Measurements from ENCODE around the gene PPM1A. TPM values are rescaled to one million over a fixed set of nuclear protein-coding genes. Genes with fewer than 3 reads are reported as not detected.

The PPM1A gene
- 10 to 100 TPM; 40.5 to 47.2 TPM for total RNA-seq

DNA sequence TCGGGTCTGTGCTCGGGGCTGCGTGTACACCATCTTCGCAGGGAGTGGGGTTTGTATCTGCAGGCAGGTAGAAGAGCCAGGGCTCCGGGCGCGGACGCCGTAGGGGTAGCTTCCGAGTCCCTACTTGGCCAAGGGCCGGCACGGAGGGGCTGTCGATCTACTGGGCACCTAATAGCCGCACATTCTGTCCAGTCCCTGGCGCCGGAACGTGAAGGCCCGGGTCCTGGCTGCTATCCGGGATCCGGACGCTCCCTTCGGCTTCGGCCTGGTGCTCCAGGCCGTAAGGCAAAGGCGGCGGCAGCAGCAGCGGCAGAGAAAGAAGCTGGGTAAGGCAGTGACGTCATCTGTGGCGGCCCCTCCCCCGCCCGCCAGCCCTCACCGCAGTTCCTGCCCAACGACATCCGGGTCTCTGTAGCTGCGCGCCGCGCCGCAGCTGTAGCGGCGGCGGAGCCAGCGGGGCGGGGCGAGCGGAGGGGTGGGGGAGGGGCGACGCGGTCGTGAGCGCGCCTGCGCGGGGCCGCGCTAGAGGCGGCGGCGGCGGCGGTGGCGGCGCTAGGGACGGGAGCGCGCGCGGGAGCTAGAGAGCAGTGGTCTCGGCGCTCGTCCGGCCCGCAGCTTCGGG is at the start of gene PPM1A:
PPM1A (plus strand) TSS at position 525 of the 622 bp plus-strand sequence. CDS start 33,483 bp downstream, outside the sequence.
- H3K36me3 Mint-ChIP-seq = peaks cover 10% of the 10 kb centered on the region
- peak within 1 kb of the TSS; percentile 99 for H3K4me3 Mint-ChIP-seq
- H3K27ac Mint-ChIP-seq = peak within 1 kb of the TSS; percentile 100
- H3K9me3 Mint-ChIP-seq = peaks cover 1% of the 10 kb centered on the region
- H3K4me1 Mint-ChIP-seq = peaks cover 52% of the 10 kb centered on the region
- DNase-seq = peak; percentile 93
- no peaks in the 10 kb centered on the region for H3K27me3 Mint-ChIP-seq

DNA sequence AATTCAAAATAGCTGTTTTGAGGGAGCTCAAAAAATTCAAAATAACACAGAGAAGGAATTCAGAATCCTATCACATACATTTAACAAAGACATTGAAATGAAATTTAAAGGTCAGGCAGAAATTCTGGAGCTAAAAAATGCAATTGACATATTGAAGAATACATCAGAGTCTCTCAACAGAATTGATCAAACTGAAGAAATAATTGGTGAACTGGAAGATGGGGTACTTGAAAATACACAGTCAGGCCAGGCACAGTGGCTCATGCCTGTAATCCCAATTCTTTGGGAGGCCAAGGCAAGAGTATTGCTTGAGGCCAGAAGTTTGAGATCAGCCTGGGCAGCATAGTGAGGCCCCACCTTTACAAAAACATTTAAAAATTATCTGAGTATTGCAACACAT is 49.7 kb upstream of the PPM1A start:
- Mint-ChIP-seq H3K27me3 (peaks cover 5% of the 10 kb centered on the region), H3K27ac (no peak overlapping the region), H3K36me3 (peaks cover 5% of the 10 kb centered on the region), H3K9me3 (peaks cover 16% of the 10 kb centered on the region), H3K4me3 (no peak overlapping the region), H3K4me1 (peaks cover 12% of the 10 kb centered on the region)
- no peak for DNase-seq

DNA sequence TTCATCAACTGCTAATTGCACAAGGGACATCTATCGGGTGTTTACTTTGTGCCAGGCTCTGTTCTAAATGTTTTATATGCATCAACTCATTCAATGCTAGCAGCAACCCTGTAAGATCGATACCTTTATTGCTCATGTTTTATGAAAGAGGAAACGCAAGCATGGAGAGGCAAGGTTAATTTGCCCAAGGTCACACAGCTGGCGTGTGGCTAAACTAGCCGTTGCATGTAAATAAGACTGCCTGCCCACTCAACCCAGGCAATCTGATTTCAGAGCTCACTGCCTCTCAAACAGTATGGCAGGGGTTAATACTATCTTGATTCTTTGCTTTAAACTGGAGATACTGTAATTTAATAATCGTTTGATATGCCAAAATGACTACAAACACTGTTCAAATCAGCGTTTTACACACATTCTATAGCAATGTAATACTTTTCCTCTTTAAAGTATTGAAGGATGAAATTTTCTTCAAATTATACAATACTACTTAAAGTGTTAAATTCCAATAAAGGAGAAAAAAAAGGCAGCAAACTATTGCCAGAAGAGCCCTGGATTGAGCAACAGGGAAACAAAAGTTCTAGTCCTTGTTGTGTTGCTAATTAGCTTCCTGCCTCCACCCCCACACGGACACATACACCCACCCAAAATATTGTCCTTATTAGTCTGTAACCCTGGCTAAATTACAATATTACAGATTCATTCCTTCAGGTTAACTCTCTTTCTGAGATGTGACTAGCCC is 44.7 kb upstream of the PPM1A start:
- H3K27me3 Mint-ChIP-seq = peaks cover 14% of the 10 kb centered on the region
- H3K4me1 Mint-ChIP-seq = peaks cover 19% of the 10 kb centered on the region
- no peak for DNase-seq
- no peak overlapping the region for H3K27ac Mint-ChIP-seq
- peaks cover 3% of the 10 kb centered on the region for H3K36me3 Mint-ChIP-seq
- H3K9me3 Mint-ChIP-seq = peaks cover 11% of the 10 kb centered on the region
- no peak overlapping the region for H3K4me3 Mint-ChIP-seq

DNA sequence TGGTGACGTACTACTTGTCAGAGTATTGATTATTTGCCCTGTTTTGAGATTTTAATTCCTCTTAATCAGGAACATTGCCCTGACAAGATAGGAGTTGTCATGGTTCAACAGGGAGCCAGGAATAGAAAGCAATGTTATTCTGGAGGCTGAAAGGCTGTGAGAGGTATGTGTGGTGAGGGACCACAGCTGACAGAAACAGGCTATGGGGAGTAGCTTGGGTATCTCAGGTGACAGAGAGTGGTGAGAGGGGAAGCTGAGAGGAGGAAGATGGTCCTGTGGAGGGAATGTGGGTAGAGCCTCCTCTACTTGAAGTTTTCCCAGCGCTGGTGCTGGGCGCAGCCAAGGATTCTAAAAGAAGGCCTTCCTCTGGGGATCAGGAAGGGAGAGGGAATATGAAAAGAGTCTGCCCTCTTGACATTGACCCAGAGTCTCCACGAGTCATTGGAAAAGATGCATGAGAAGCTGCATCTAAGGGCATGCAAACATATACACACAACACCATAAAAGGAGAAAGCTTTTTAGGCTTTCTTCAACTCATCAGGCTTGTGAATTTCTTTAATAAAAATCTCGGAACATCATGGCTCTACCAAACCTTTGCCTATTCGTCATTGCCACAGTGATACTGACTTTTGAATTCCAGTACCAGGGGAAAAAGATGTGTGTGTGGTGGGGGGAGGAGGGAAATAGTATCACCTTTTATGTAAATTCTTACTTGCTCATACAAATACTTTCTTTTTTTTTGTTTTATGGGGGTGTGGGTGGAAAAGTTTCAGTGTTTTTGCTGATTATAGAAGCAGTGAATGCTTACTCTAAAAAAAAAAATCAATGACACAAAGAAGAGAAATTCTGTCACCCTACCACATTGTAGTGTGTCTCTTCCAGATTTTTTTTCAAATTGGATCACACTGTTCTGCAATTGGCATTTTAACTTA is 43.9 kb upstream of the PPM1A start:
- Mint-ChIP-seq H3K27me3 (peaks cover 14% of the 10 kb centered on the region), H3K27ac (no peak overlapping the region), H3K4me1 (peaks cover 19% of the 10 kb centered on the region), H3K4me3 (no peak overlapping the region), H3K9me3 (peaks cover 5% of the 10 kb centered on the region), H3K36me3 (no peaks in the 10 kb centered on the region)
- no peak for DNase-seq

DNA sequence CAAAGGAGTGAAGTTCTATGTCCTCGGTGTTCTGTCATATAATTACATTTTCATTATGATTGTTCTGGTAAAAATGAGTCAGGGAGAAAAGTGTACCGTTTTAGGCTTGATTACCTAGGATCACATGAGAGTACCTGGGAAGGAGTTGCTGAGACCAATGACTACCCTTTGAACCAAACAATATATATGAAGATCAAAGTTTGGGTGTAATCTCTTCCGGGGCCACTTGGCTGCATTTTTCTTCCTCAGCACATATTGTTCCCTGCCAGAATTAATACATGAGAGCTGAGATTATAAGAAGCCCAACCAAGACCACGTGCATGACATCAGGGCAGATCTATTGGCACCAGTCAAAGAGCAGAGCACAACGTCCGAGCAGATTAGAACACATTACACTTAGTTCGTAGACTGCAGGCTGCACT is 42.8 kb upstream of the PPM1A start:
- H3K4me3 Mint-ChIP-seq = no peak overlapping the region
- DNase-seq = no peak
- H3K9me3 Mint-ChIP-seq = peaks cover 5% of the 10 kb centered on the region
- no peaks in the 10 kb centered on the region for H3K36me3 Mint-ChIP-seq
- H3K27me3 Mint-ChIP-seq = peaks cover 13% of the 10 kb centered on the region
- peaks cover 19% of the 10 kb centered on the region for H3K4me1 Mint-ChIP-seq
- no peak overlapping the region for H3K27ac Mint-ChIP-seq

DNA sequence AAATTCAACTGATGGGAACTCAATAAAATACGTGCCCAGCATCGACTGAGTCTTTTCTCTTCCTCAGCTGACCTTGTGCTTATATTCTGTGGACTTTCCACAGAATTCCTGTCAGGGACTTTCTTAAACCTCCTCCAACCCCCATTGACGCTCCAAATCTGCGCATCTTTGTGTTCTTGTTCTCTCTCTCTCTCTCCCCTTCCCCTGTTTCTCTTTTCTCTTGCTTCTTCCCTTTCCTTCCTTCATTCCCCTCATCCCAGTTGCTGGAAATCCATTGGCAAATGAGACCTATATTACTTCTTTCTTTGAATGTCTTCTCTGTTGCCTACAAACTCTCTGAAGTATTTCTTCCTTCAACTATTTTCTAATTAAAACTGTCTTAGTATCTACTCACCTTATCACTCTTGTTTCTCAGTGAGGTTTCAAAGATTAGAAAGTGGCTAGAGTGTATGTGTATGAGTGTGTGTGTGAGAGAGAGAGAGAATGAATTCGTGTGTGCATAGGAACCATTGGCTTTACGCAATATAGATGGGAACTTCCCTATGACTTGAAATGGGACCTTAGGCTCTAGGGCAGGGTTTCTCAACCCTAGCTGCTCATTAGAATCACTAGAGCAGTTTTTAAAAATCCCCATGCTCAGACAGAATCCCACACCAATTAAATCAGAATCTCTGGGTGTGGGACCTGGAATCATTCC is 42.0 kb upstream of the PPM1A start:
- peaks cover 19% of the 10 kb centered on the region for H3K4me1 Mint-ChIP-seq
- H3K27me3 Mint-ChIP-seq = peaks cover 9% of the 10 kb centered on the region
- H3K27ac Mint-ChIP-seq = no peak overlapping the region
- H3K4me3 Mint-ChIP-seq = no peak overlapping the region
- peaks cover 1% of the 10 kb centered on the region for H3K9me3 Mint-ChIP-seq
- H3K36me3 Mint-ChIP-seq = no peaks in the 10 kb centered on the region
- no peak for DNase-seq

DNA sequence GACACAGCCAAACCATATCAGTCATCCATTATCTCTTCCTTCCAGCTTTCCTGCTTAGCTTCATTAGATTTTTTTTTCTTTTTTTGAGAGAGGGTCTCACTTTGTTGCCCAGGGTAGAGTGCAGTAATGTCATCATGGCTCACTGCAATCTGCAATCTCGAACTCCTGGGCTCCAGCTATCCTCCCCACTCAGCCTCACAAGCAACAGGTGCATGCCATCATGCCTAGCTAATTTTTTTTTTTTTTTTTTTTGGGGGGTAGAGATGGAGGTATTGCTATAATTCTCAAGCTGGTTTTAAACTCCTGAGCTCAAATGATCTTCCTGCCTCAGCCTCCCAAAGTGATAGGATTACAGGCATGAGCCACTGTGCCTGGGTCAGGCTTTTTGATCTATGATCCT is 38.3 kb upstream of the PPM1A start:
- DNase-seq = no peak
- no peak overlapping the region for H3K4me3 Mint-ChIP-seq
- peaks cover 9% of the 10 kb centered on the region for H3K4me1 Mint-ChIP-seq
- no peak overlapping the region for H3K27ac Mint-ChIP-seq
- no peaks in the 10 kb centered on the region for H3K36me3 Mint-ChIP-seq
- H3K27me3 Mint-ChIP-seq = peaks cover 12% of the 10 kb centered on the region
- H3K9me3 Mint-ChIP-seq = peaks cover 1% of the 10 kb centered on the region

DNA sequence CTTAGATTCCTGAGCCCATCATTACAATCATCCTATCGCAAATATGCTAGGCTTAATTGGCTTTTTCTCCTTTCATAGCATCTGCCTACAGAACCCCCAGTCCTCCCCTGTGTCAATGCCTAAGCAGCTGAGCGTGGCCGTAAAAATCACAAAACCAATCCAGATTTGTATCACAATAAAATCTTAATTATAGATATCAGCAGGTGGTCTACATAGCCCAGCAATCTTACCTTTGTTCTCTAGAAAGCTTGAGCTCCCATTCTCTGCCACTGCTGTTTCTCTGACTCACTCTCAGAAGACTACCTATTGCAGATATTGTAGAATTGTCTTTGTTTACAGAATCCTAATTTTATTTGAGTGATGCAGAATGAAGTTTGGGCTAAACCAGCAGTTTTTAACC is 37.9 kb upstream of the PPM1A start:
- Mint-ChIP-seq H3K4me1 (peaks cover 6% of the 10 kb centered on the region), H3K27ac (no peak overlapping the region), H3K27me3 (peaks cover 12% of the 10 kb centered on the region), H3K9me3 (peaks cover 1% of the 10 kb centered on the region), H3K36me3 (no peaks in the 10 kb centered on the region), H3K4me3 (no peak overlapping the region)
- DNase-seq = no peak

DNA sequence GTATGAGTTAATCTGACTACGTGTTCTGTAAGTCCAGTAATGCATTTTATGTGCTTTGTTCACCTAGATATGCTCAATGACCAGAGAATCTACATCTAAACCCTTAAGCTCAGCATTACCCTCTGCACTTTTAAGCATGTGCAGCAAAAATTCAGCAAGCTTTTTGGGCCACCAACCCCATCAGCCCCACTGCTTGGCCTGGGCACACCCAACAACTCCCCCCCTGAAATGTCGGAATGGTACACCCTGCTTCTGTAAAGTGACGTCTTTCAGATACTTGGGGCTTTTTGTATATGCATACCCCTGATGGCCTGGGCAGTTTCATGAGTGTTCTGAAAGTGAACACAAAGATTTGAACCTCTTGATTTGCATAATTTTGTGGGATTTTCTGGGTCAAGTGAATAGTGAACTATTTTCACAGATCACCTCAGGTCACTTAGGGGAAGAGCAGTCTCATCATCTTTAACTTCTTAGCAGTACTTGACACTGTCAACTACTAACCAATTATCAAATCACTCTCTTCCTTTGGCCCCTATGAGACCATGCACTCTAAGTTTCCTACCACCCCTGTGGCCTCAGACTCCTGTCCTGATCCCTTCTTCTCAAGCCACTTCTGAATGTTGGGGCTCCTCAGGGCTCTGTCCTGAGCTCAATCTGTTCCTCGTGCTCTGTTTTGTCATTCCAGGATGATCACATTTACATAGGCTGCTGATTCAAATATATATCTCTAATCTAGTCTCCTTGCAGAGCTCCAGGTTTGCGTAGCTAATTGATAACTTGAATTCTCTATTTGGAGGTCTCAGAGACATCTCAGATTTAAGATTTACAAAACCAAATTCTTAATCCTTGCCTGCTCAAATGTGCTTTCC is 36.3 kb upstream of the PPM1A start:
- no peaks in the 10 kb centered on the region for H3K4me1 Mint-ChIP-seq
- H3K27me3 Mint-ChIP-seq = peaks cover 3% of the 10 kb centered on the region
- H3K9me3 Mint-ChIP-seq = peaks cover 1% of the 10 kb centered on the region
- no peak overlapping the region for H3K4me3 Mint-ChIP-seq
- no peaks in the 10 kb centered on the region for H3K36me3 Mint-ChIP-seq
- H3K27ac Mint-ChIP-seq = no peak overlapping the region
- no peak for DNase-seq

DNA sequence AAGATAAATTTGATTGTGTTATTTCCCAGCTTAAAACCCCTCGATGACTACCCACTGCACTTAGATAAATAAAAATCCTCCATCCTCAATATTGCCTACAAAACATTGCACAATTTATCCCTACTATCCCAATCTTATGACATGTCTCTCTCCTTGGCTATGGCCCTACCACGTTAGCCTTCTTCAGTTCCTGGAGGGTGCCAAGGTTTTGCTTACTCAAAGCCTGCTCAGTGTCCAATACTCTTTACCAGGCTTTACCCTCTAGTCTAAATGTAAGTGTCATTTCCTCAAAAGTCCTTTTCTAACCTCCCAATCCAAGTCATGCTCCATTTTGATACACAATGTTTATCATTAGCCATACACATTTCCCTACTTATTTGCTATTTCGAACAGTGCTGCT is 35.0 kb upstream of the PPM1A start:
- no peaks in the 10 kb centered on the region for H3K4me1 Mint-ChIP-seq
- no peak for DNase-seq
- H3K27me3 Mint-ChIP-seq = peaks cover 3% of the 10 kb centered on the region
- no peak overlapping the region for H3K27ac Mint-ChIP-seq
- no peaks in the 10 kb centered on the region for H3K36me3 Mint-ChIP-seq
- peaks cover 1% of the 10 kb centered on the region for H3K9me3 Mint-ChIP-seq
- H3K4me3 Mint-ChIP-seq = no peak overlapping the region

DNA sequence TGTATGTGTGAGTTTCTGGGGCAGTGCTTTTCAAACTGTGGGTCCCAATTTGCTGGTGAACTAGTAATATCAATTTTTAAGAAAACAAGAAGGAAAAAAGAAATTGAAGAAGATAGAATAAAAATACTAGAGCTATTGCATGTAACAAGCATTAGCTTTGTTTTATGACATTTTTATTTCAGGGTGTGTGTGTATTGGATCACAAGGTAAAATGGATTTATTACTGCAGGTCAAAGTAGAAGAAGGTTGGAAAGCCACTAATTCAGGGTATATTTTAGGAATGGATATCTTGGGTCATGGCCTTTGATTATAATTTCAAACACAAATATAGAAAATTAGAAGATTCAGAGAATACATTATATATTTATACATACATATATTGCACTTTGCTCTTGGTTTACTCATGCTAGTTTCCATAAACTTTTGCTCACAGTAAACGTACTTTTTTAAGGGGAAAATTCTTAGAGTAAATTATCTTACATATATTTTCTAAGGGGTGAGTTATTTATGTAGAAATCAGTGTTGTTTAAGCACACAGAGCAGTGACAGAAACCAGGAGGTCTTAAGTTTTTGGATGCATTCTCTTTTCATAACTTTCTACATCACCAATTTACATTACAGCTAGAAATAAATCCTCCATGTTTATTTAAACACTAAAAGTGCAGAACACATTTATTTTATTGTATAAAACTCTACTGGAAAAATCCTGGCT is 34.5 kb upstream of the PPM1A start:
- no peak for DNase-seq
- Mint-ChIP-seq H3K9me3 (peaks cover 1% of the 10 kb centered on the region), H3K4me1 (peaks cover 3% of the 10 kb centered on the region), H3K27ac (no peak overlapping the region), H3K36me3 (no peaks in the 10 kb centered on the region), H3K4me3 (no peak overlapping the region), H3K27me3 (peaks cover 3% of the 10 kb centered on the region)

DNA sequence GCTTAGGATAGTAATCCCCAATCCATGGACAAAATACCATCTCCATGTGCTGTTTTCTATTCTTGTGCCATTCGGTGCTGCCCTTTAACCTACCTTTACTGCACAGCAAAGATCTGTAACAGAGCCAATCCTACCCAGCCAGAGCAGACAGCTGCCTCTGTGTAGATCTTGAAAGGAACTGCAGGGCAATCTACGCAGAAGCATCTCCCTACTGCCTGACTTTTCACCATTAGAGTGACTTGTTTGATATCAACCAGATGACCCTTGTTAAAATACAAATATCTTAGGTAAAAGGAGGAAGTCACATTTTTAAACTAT is 33.9 kb upstream of the PPM1A start:
- peaks cover 3% of the 10 kb centered on the region for H3K27me3 Mint-ChIP-seq
- no peak overlapping the region for H3K27ac Mint-ChIP-seq
- H3K4me3 Mint-ChIP-seq = no peak overlapping the region
- peaks cover 6% of the 10 kb centered on the region for H3K4me1 Mint-ChIP-seq
- H3K36me3 Mint-ChIP-seq = no peaks in the 10 kb centered on the region
- peaks cover 1% of the 10 kb centered on the region for H3K9me3 Mint-ChIP-seq
- DNase-seq = no peak

DNA sequence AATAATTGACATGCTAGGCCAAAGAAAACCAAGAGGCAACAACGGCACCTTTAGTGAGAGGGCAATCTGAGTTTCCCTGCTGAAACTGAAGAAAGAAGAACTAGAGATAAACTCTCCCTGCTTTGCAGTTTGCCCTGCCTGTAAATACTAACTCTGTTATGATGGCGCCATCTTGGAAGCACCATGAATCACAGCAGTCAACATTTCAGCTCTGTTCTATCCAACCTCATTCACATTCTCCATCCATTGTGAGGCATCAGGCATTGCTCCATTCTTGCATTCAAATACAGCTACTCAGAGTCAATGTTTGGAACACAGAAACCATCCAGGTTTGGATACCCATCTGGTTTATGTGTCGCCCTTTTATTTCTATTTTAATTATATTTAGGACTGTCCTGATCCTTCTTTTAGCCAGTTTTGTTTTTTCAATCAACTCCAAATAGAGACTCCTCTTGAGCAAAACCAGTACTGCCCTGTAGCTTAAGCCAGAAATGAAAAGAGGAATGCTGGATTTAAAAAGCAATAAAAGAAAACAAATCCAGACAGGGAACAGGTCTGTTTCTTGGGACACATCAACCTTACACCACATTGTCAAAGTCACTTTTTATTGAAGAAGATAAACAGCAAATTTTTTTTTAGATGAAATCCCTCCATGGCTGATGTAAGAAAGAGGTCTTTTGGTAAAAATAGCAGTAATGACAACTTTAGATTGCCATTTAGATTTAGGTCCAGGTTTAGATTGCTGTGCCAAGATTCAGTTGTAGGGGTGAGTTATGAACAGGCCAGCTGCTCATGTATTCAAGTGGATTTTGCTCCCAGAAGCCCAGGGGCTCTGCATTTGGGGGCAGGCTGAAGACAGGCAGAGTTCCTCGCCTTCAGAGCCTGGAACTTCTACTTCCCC is 33.3 kb upstream of the PPM1A start:
- no peak overlapping the region for H3K4me3 Mint-ChIP-seq
- H3K4me1 Mint-ChIP-seq = peaks cover 13% of the 10 kb centered on the region
- no peaks in the 10 kb centered on the region for H3K9me3 Mint-ChIP-seq
- no peak overlapping the region for H3K27ac Mint-ChIP-seq
- H3K36me3 Mint-ChIP-seq = no peaks in the 10 kb centered on the region
- peaks cover 3% of the 10 kb centered on the region for H3K27me3 Mint-ChIP-seq
- DNase-seq = no peak
